ENCODE data around the gene LRMDA.

DNA sequence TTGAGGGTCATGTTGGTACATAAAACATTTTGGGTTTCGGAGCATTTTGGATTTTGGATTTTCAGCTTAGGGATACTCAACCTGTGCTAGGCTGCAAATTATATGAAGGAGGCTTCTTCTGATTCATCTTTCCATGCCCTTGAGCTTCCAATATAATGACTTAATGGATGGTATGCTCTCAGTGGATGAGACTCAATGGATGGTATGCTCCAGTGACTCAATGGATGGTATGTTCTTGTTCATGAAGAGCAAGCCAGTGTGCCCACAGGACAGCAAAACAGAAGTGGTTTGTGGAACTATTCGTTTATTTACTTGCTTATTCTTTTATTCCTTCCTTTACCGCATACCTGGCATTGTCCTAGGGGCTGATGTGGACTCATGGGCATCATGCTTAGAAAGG is 969.6 kb downstream of the LRMDA start:
- TF ChIP-seq EP300 (IDR thresholded peaks at IDR 0.05): no peak
- TF ChIP-seq, protein P1, sequence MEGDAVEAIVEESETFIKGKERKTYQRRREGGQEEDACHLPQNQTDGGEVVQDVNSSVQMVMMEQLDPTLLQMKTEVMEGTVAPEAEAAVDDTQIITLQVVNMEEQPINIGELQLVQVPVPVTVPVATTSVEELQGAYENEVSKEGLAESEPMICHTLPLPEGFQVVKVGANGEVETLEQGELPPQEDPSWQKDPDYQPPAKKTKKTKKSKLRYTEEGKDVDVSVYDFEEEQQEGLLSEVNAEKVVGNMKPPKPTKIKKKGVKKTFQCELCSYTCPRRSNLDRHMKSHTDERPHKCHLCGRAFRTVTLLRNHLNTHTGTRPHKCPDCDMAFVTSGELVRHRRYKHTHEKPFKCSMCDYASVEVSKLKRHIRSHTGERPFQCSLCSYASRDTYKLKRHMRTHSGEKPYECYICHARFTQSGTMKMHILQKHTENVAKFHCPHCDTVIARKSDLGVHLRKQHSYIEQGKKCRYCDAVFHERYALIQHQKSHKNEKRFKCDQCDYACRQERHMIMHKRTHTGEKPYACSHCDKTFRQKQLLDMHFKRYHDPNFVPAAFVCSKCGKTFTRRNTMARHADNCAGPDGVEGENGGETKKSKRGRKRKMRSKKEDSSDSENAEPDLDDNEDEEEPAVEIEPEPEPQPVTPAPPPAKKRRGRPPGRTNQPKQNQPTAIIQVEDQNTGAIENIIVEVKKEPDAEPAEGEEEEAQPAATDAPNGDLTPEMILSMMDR (IDR thresholded peaks at IDR 0.05): no peak
- TF ChIP-seq POLR2A (IDR thresholded peaks at IDR 0.05): no peak

All from tibial nerve (tissue), 4 donors.